BJ (cell line): ENCODE results near the gene ERG. TPM values are rescaled to one million over a fixed set of nuclear protein-coding genes. Genes with fewer than 3 reads are reported as not detected.

ENCODE experiments used
- CTCF ChIA-PET: fragments of 350-600 bp; formaldehyde crosslinking; extraction: SDS; loops from one replicate; lab custom pipeline; 2021; ENCODE audit warnings: antibody characterized with exemption, inconsistent platforms; lab: Yijun Ruan, JAX
- POLR2A ChIA-PET: fragments of 300-600 bp; sonication (Branson Sonifier 250); formaldehyde crosslinking; extraction: SDS; loops from one replicate; lab custom pipeline; 2021; ENCODE audit warnings: antibody characterized with exemption; lab: Charles Lee
- DNase-seq: peaks from one replicate; pipeline ENCODE4 v3.0.0-alpha.2; 2011; ENCODE audit warnings: low read depth
- H3K27me3 ChIP-seq: 2 replicates; pipeline ENCODE4 v1.6.0; 2011; ENCODE audit warnings: low read length; ENCODE audit not compliant: control insufficient read depth, insufficient read depth
- H3K36me3 ChIP-seq: 2 replicates; pipeline ENCODE4 v1.5.1; 2011; ENCODE audit warnings: low read length; ENCODE audit not compliant: control insufficient read depth, insufficient read depth
- H3K4me3 ChIP-seq: 2 replicates; pipeline ENCODE4 v1.5.1; 2011; ENCODE audit warnings: low read depth, mild to moderate bottlenecking, control low read depth, low read length
- CTCF ChIP-seq: IDR thresholded peaks from 2 replicates; pipeline ENCODE4 v1.5.1; 2011; ENCODE audit warnings: low read depth, mild to moderate bottlenecking, control low read depth, inconsistent platforms, low read length, moderate library complexity; ENCODE audit not compliant: insufficient read depth
- polyA plus RNA-seq: library from polyadenylated mRNA; depleted of rRNA; stranded (reverse); fragments of >200 nt; gene quantifications from 2 replicates; pipeline ENCODE4 v1.2.3, GENCODE V29; 2011

Gene ERG
- polyA plus RNA-seq, 1 experiment: not detected

- Histone ChIP-seq H3K4me3 (no peak overlapping the region), H3K27me3 (no peaks in the 10 kb centered on the region), H3K36me3 (no peaks in the 10 kb centered on the region)
- DNase-seq: no peak
- CTCF ChIA-PET: interaction anchor here (0.6 to 9.2 kb wide), 48 partner anchors 10 to 1357 kb away, joined by 3 to 263 read pairs (median 6); partner anchors contain the start of gene KCNJ6
- POLR2A ChIA-PET: interaction anchor here (0.6 to 0.8 kb wide), 2 partner anchors 568 to 643 kb away, joined by 3 read pairs; no protein-coding TSS in a partner anchor
- peak; percentile 87 for TF ChIP-seq CTCF
Observed at GRCh38 chr21:38352536-38353219, 145.6 kb downstream of the ERG start.

- CTCF ChIA-PET: interaction anchor here (0.6 to 9.2 kb wide), 47 partner anchors 9 to 677 kb away, joined by 3 to 263 read pairs (median 6); partner anchors contain the start of gene KCNJ6
- DNase-seq: peak; percentile 46
- Histone ChIP-seq H3K27me3 (no peaks in the 10 kb centered on the region), H3K36me3 (no peaks in the 10 kb centered on the region), H3K4me3 (no peak overlapping the region)
- POLR2A ChIA-PET: interaction anchor here (0.6 to 0.8 kb wide), 2 partner anchors 567 to 643 kb away, joined by 3 read pairs; no protein-coding TSS in a partner anchor
- no peak for TF ChIP-seq CTCF
Observed at GRCh38 chr21:38351961-38352521, 146.2 kb downstream of the ERG start.

GRCh38 chr21:38351176-38351959 is 146.9 kb downstream of the ERG start:
- no peak overlapping the region for H3K4me3 ChIP-seq

GRCh38 chr21:38350684-38351083 is 147.6 kb downstream of the ERG start:
- Histone ChIP-seq H3K4me3 (no peak overlapping the region), H3K27me3 (no peaks in the 10 kb centered on the region), H3K36me3 (no peaks in the 10 kb centered on the region)
- ChIA-PET CTCF (interaction anchor here (1.0 to 9.2 kb wide), 11 partner anchors 18 to 676 kb away, joined by 3 to 263 read pairs (median 18); no protein-coding TSS in a partner anchor), POLR2A (no interaction called here)
- TF ChIP-seq CTCF: no peak
- DNase-seq: no peak

More at GRCh38 chr21:38351176-38351959, 146.9 kb downstream of the ERG start:
- TF ChIP-seq CTCF: no peak
- POLR2A ChIA-PET: interaction anchor here (0.8 kb wide), 1 partner anchor 566 kb away, joined by 3 read pairs; no protein-coding TSS in a partner anchor
- no peaks in the 10 kb centered on the region for H3K36me3 ChIP-seq
- no peak for DNase-seq
- H3K27me3 ChIP-seq: no peaks in the 10 kb centered on the region
- CTCF ChIA-PET: interaction anchor here (1.0 to 9.2 kb wide), 29 partner anchors 8 to 677 kb away, joined by 3 to 263 read pairs (median 9); no protein-coding TSS in a partner anchor
